ENCODE data around the gene SYCP3. TPM values are rescaled to one million over a fixed set of nuclear protein-coding genes. Genes with fewer than 3 reads are reported as not detected.

SYCP3 gene
- total and polyA plus RNA-seq, 9 donors: 0.07 to 0.31 TPM; not detected in 7

DNA sequence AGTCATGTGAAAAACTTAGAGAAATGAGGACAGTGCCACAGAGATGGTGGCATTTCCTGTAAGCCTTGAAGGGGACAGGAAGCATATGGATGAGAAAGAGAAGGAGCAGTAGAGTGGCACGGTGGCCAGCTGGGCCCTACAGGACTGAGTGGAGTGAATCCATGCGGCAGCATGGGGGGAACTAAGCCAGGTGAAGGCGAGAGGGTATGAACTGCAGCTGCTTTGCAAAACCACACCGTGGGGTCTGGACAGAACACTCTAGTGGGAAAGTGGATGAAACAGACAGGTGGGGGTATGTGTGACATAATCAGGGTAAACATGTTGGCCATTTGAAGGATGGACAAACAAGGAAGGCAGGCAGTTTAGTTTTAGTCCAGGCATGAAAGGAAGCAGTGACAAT, 10.4 kb upstream of the SYCP3 start:
- TF ChIP-seq POLR2A (IDR thresholded peaks at IDR 0.05): no peak
- TF ChIP-seq CTCF (IDR thresholded peaks at IDR 0.05): no peak
- TF ChIP-seq EP300 (IDR thresholded peaks at IDR 0.05): no peak
- DNase-seq: no peak
- intact Hi-C loops (cut with DNase I): loop anchor here in 1 of 4 donors (10.0 kb wide), 1 partner anchor 335 kb away; no protein-coding TSS in a partner anchor
- no peaks in the 10 kb centered on the region for H3K4me1 ChIP-seq (ENCODE audit: insufficient read depth)
- no peak overlapping the region for H3K4me3 ChIP-seq
- no peaks in the 10 kb centered on the region for H3K27me3 ChIP-seq
- WGBS, 3 donors: 90 to 91% (median 91%) methylated on average over 4 of the region's 4 CpGs
- no peaks in the 10 kb centered on the region for H3K9me3 ChIP-seq
- H3K27ac ChIP-seq: no peak overlapping the region
- no peaks in the 10 kb centered on the region for H3K36me3 ChIP-seq

GRCh38 chr12:101748907-101749306, 9.6 kb upstream of the SYCP3 start:
- 94 to 97% (median 95%) methylated on average over 1 of the region's 1 CpG for WGBS, 3 donors
- DNase-seq: no peak
- Histone ChIP-seq H3K36me3 (no peaks in the 10 kb centered on the region), H3K27me3 (no peaks in the 10 kb centered on the region), H3K4me1 (ENCODE audit: insufficient read depth) (peaks cover 2% of the 10 kb centered on the region), H3K4me3 (no peak overlapping the region), H3K9me3 (no peaks in the 10 kb centered on the region), H3K27ac (no peak overlapping the region)
- intact Hi-C loops (cut with DNase I): no loop called here
- TF ChIP-seq POLR2A (IDR thresholded peaks at IDR 0.05) (no peak), CTCF (IDR thresholded peaks at IDR 0.05) (no peak), EP300 (IDR thresholded peaks at IDR 0.05) (no peak)

GRCh38 chr12:101747697-101748096, 8.4 kb upstream of the SYCP3 start:
- Histone ChIP-seq H3K4me3 (no peak overlapping the region), H3K4me1 (ENCODE audit: insufficient read depth) (peaks cover 2% of the 10 kb centered on the region), H3K27ac (no peak overlapping the region), H3K36me3 (no peaks in the 10 kb centered on the region), H3K27me3 (no peaks in the 10 kb centered on the region), H3K9me3 (no peaks in the 10 kb centered on the region)
- intact Hi-C loops (cut with DNase I): no loop called here
- TF ChIP-seq EP300 (IDR thresholded peaks at IDR 0.05) (no peak), CTCF (IDR thresholded peaks at IDR 0.05) (no peak), POLR2A (IDR thresholded peaks at IDR 0.05) (no peak)
- 67 to 95% (median 82%) methylated on average over 1 of the region's 1 CpG for WGBS, 3 donors
- DNase-seq: no peak

GRCh38 chr12:101746661-101747060, 7.4 kb upstream of the SYCP3 start:
- intact Hi-C loops (cut with DNase I): no loop called here
- no peak overlapping the region for H3K4me3 ChIP-seq
- peaks cover 2% of the 10 kb centered on the region for H3K4me1 ChIP-seq (ENCODE audit: insufficient read depth)
- H3K9me3 ChIP-seq: no peaks in the 10 kb centered on the region
- no peaks in the 10 kb centered on the region for H3K36me3 ChIP-seq
- 77 to 86% (median 80%) methylated on average over 1 of the region's 1 CpG for WGBS, 3 donors
- H3K27me3 ChIP-seq: no peaks in the 10 kb centered on the region
- H3K27ac ChIP-seq: no peak overlapping the region
- TF ChIP-seq POLR2A (IDR thresholded peaks at IDR 0.05) (no peak), CTCF (IDR thresholded peaks at IDR 0.05) (no peak), EP300 (IDR thresholded peaks at IDR 0.05) (no peak)
- DNase-seq: no peak
